GM12878 (cell line): Measurements from ENCODE around the gene EIF4EBP2. TPM values are rescaled to one million over a fixed set of nuclear protein-coding genes. Genes with fewer than 3 reads are reported as not detected.

Source experiments
- BCL11A ChIP-seq: IDR thresholded peaks from 2 replicates; pipeline ENCODE4 v1.6.1; 2011; ENCODE audit warnings: low read depth, low read length
- E2F8 ChIP-seq: fragments of 450-650 bp; IDR thresholded peaks from 2 replicates; pipeline ENCODE4 v1.6.1; 2018; ENCODE audit warnings: mild to moderate bottlenecking, low read depth, moderate library complexity; ENCODE audit not compliant: partially characterized antibody
- EP300 ChIP-seq, 2 experiments: fragments of 150-350 bp in 1 of 2; IDR thresholded peaks; 2 replicates each; pipeline ENCODE4 v1.6.1; 2011 to 2012; ENCODE audit warnings: low read depth in 2 of 2, low read length in 2 of 2, borderline replicate concordance in 1 of 2, improper control_type of control experiment in 1 of 2, inconsistent platforms in 1 of 2; ENCODE audit not compliant: control insufficient read depth in 1 of 2
- EZH2 ChIP-seq: IDR thresholded peaks from 2 replicates; pipeline ENCODE4 v1.6.1; 2012; ENCODE audit warnings: low read depth, mild to moderate bottlenecking, control low read depth, inconsistent platforms, low read length, borderline replicate concordance; ENCODE audit not compliant: control insufficient read depth
- GABPA ChIP-seq: IDR thresholded peaks from 2 replicates; pipeline ENCODE4 v1.6.1; 2014; ENCODE audit warnings: antibody characterized with exemption, low read depth, mild to moderate bottlenecking, inconsistent platforms
- HDAC6 ChIP-seq: fragments of 200-600 bp; sonication (generic); IDR thresholded peaks from one replicate; pipeline ENCODE4 v1.8.0; 2017; ENCODE audit warnings: antibody characterized with exemption; ENCODE audit not compliant: unreplicated experiment
- HDGF ChIP-seq: fragments of 450-650 bp; IDR thresholded peaks from 2 replicates; pipeline ENCODE4 v1.6.1; 2016; ENCODE audit warnings: antibody characterized with exemption
- IRF5 ChIP-seq: fragments of 450-650 bp; IDR thresholded peaks from 2 replicates; pipeline ENCODE4 v1.6.1; 2017; ENCODE audit warnings: borderline replicate concordance
- NFIC ChIP-seq: IDR thresholded peaks from 2 replicates; pipeline ENCODE4 v1.6.1; 2012; ENCODE audit warnings: low read depth, mild to moderate bottlenecking, inconsistent platforms, low read length, moderate library complexity
- PML ChIP-seq: IDR thresholded peaks from 2 replicates; pipeline ENCODE4 v1.6.1; 2012; ENCODE audit warnings: low read length, inconsistent platforms
- REST ChIP-seq: IDR thresholded peaks from 2 replicates; pipeline ENCODE4 v1.6.1; 2012; ENCODE audit warnings: mild to moderate bottlenecking, low read depth, low read length
- SIN3A ChIP-seq: IDR thresholded peaks from 2 replicates; pipeline ENCODE4 v1.6.1; 2012; ENCODE audit warnings: low read depth, low read length, improper control_type of control experiment
- ZBTB40 ChIP-seq: fragments of 450-650 bp; IDR thresholded peaks from 2 replicates; pipeline ENCODE4 v1.6.1; 2016; ENCODE audit warnings: mild to moderate bottlenecking, moderate library complexity, borderline replicate concordance
- ZNF217 ChIP-seq: fragments of 450-650 bp; IDR thresholded peaks from 2 replicates; pipeline ENCODE4 v1.6.1; 2017; ENCODE audit warnings: antibody characterized with exemption, mild to moderate bottlenecking
- polyA plus RNA-seq, 11 experiments: library from polyadenylated mRNA; depleted of rRNA in 4 of 11; unstranded in 6 of 11; stranded (reverse) in 5 of 11; fragments of >200 nt; fragmentation: Nextera tagmentation in 4 of 11; fragmentation: Illumina TruSeq in 1 of 11; extraction: Ambion mirVana in 4 of 11; extraction: Trizol in 1 of 11; gene quantifications; 1 replicate in 1 of 11; 2 replicates in 10 of 11; pipeline versions ENCODE4 v1.2.1 to v1.2.3, GENCODE V29; 2011 to 2016; ENCODE audit warnings: inconsistent platforms in 2 of 11, missing spikeins in 2 of 11, low read depth in 1 of 11
- total RNA-seq, 4 experiments: library from RNA; depleted of rRNA in 3 of 4; stranded (reverse); fragments of >200 nt in 3 of 4; fragmentation: Illumina TruSeq in 1 of 4; extraction: Trizol in 1 of 4; gene quantifications; 2 replicates each; pipeline versions ENCODE4 v1.2.1 to v1.2.3, GENCODE V29; 2013 to 2021

EIF4EBP2 gene
- total and polyA plus RNA-seq, 10 of the 15 experiments (the other 5 are each of a cell fraction or from before 2014, with no cell fraction given) = 14.4 to 51.3 (median 28.9) TPM

GRCh38 chr10:70404036-70404786 is at the start of gene EIF4EBP2 (continued):
- TF ChIP-seq ZBTB40 (peak; percentile 66; the same call in 1 of the 2 replicates), GABPA (peak; percentile 78), HDGF (peak; percentile 90), E2F8 (no peak), SIN3A (no peak), PML (no peak), NFIC (no peak), IRF5 (no peak), HDAC6 (peak; percentile 42), BCL11A (no peak), EP300 (IDR thresholded peaks at IDR 0.05; ENCODE audit: borderline replicate concordance in 1 of 2, control insufficient read depth in 1 of 2, low read depth in 2 of 2, low read length in 2 of 2) (no peak), EZH2 (no peak), ZNF217 (peak; percentile 40; the same call in 1 of the 2 replicates), REST (peak; percentile 11; the same call in 1 of the 2 replicates)
